Measurements from ENCODE around the gene CCNG2. TPM values are rescaled to one million over a fixed set of nuclear protein-coding genes. Genes with fewer than 3 reads are reported as not detected.

Gene CCNG2
- total and polyA plus RNA-seq, 10 of the 15 experiments (the other 5 are each of a cell fraction or from before 2014, with no cell fraction given) = 1.9 to 70.6 (median 5.9) TPM

DNA sequence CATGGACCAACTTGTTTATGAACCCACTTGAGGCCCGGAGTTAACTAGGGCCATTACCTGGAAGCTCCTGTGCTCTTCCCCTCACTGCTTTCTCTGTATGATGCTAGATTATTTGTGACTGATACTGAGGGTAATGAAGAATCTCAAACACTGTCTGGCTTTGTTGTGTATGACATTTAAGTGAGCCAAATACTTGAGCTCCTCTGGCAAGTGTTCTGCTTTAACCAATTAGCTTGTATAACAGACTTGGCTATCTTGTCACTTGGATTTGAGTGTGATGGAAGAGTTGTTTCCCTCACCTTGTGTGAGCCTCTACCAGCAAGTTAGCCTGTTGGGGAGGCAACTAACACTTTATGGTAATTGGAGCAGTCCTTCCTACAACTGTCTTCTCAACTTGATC lies 42.7 kb downstream of the CCNG2 start:
- Histone ChIP-seq H3K4me2 (ENCODE audit: control insufficient read depth, insufficient read depth) (no peak overlapping the region), H3K79me2 (ENCODE audit: control insufficient read depth, insufficient read depth, low read length) (no peaks in the 10 kb centered on the region), H3K36me3 (ENCODE audit: control insufficient read depth in 2 of 2, insufficient read depth in 2 of 2, low read length in 1 of 2) (no peaks in the 10 kb centered on the region), H3K9me3 (replicated peaks; ENCODE audit: control insufficient read depth, insufficient read depth, low read length) (no peaks in the 10 kb centered on the region), H3K27me3 (replicated peaks in 1 of 2; ENCODE audit: control insufficient read depth in 2 of 2, insufficient read depth in 2 of 2, low read length in 1 of 2) (no peaks in the 10 kb centered on the region), H3K4me1 (ENCODE audit: control insufficient read depth, insufficient read depth, low read length) (peaks cover 23% of the 10 kb centered on the region), H2AFZ (ENCODE audit: control insufficient read depth, low read depth, low read length) (no peak overlapping the region), H3K27ac (ENCODE audit: control insufficient read depth, insufficient read depth) (no peak overlapping the region), H4K20me1 (ENCODE audit: control insufficient read depth, insufficient read depth) (no peaks in the 10 kb centered on the region), H3K4me3 (no peak overlapping the region), H3K9ac (ENCODE audit: control insufficient read depth, insufficient read depth, low read length) (no peak overlapping the region)
- CTCF ChIA-PET = interaction anchor here (1.2 to 16.8 kb wide), 7 partner anchors 10 to 150 kb away, joined by 3 to 535 read pairs (median 49); no protein-coding TSS in a partner anchor
- in situ Hi-C loops (cut with MboI) = loop anchor here (10.0 kb wide), 1 partner anchor 685 kb away; no protein-coding TSS in a partner anchor
- 71% methylated on average over 1 of the region's 1 CpG for WGBS (ENCODE audit: insufficient coverage, insufficient replicate concordance, low lambda C conversion rate, missing lambda C conversion rate)
- no peak for ATAC-seq
- no peak for FAIRE-seq
- POLR2A ChIA-PET = interaction anchor here (0.5 to 1.0 kb wide), 2 partner anchors 20 to 130 kb away, joined by 5 to 8 read pairs; no protein-coding TSS in a partner anchor
- SMC1A ChIA-PET (ENCODE audit: uncharacterized antibody, unreplicated experiment) = interaction anchor here (1.0 to 12.8 kb wide), 8 partner anchors 31 to 147 kb away, joined by 3 to 286 read pairs (median 10); partner anchors contain the start of gene CCNG2
- intact Hi-C loops (cut with micrococcal nuclease; ENCODE audit: unreplicated experiment) = loop anchor here (5.0 kb wide), 1 partner anchor 687 kb away; no protein-coding TSS in a partner anchor
- no TSS peak for BruUV-seq (replicated peaks)
- RAD21 ChIA-PET (ENCODE audit: unreplicated experiment) = interaction anchor here (0.8 to 9.4 kb wide), 5 partner anchors 45 to 103 kb away, joined by 3 to 229 read pairs (median 21); partner anchors contain the start of gene CCNG2
- no peak for DNase-seq (ENCODE audit: low read depth, low spot score)
- TF ChIP-seq POU2F2 (IDR thresholded peaks at IDR 0.05; ENCODE audit: borderline replicate concordance, low read depth, low read length) = no peak
- TF ChIP-seq ZZZ3 (IDR thresholded peaks at IDR 0.05; ENCODE audit: control insufficient read depth, insufficient read length, low read depth) = no peak
- TF ChIP-seq, protein P1, sequence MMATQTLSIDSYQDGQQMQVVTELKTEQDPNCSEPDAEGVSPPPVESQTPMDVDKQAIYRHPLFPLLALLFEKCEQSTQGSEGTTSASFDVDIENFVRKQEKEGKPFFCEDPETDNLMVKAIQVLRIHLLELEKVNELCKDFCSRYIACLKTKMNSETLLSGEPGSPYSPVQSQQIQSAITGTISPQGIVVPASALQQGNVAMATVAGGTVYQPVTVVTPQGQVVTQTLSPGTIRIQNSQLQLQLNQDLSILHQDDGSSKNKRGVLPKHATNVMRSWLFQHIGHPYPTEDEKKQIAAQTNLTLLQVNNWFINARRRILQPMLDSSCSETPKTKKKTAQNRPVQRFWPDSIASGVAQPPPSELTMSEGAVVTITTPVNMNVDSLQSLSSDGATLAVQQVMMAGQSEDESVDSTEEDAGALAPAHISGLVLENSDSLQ (IDR thresholded peaks at IDR 0.05) = no peak
- TF ChIP-seq ZNF207 (IDR thresholded peaks at IDR 0.05; ENCODE audit: borderline replicate concordance) = no peak
- no peak for TF ChIP-seq EGR1 (IDR thresholded peaks at IDR 0.05; ENCODE audit: borderline replicate concordance in 1 of 2, low read depth in 2 of 2, low read length in 2 of 2)
- TF ChIP-seq, protein P2, sequence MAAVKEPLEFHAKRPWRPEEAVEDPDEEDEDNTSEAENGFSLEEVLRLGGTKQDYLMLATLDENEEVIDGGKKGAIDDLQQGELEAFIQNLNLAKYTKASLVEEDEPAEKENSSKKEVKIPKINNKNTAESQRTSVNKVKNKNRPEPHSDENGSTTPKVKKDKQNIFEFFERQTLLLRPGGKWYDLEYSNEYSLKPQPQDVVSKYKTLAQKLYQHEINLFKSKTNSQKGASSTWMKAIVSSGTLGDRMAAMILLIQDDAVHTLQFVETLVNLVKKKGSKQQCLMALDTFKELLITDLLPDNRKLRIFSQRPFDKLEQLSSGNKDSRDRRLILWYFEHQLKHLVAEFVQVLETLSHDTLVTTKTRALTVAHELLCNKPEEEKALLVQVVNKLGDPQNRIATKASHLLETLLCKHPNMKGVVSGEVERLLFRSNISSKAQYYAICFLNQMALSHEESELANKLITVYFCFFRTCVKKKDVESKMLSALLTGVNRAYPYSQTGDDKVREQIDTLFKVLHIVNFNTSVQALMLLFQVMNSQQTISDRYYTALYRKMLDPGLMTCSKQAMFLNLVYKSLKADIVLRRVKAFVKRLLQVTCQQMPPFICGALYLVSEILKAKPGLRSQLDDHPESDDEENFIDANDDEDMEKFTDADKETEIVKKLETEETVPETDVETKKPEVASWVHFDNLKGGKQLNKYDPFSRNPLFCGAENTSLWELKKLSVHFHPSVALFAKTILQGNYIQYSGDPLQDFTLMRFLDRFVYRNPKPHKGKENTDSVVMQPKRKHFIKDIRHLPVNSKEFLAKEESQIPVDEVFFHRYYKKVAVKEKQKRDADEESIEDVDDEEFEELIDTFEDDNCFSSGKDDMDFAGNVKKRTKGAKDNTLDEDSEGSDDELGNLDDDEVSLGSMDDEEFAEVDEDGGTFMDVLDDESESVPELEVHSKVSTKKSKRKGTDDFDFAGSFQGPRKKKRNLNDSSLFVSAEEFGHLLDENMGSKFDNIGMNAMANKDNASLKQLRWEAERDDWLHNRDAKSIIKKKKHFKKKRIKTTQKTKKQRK (IDR thresholded peaks at IDR 0.05; ENCODE audit: low read depth, low read length) = no peak
- no peak for TF ChIP-seq RAD21 (IDR thresholded peaks at IDR 0.05; ENCODE audit: insufficient read depth, low read depth, low read length)
- TF ChIP-seq NFIC (IDR thresholded peaks at IDR 0.05; ENCODE audit: low read depth, low read length) = no peak
- no peak for TF ChIP-seq RUNX3 (IDR thresholded peaks at IDR 0.05; ENCODE audit: low read length)

All from GM12878 (cell line).